Memory B cell (primary cell): ENCODE data around the gene TTLL11.

Experiments used
- ATAC-seq: fragments of 150-1000 bp; cut with Tn5 transposase; 2 replicates; pipeline ENCODE4 v1.10.0; 2021; ENCODE audit warnings: low read depth, mild to moderate bottlenecking, moderate library complexity
- DNase-seq, 2 donors: peaks; one replicate each; pipeline ENCODE4 v3.0.0; 2022; ENCODE audit warnings: low spot score in 2 of 2
- H3K27ac Mint-ChIP-seq: one replicate; pipeline ENCODE4 v1.8.0; 2022; ENCODE audit warnings: mild to moderate bottlenecking, moderate library complexity, mixed read lengths
- H3K27me3 Mint-ChIP-seq: one replicate; pipeline ENCODE4 v1.8.0; 2022; ENCODE audit warnings: mixed read lengths
- H3K36me3 Mint-ChIP-seq: one replicate; pipeline ENCODE4 v1.8.0; 2022; ENCODE audit warnings: mild to moderate bottlenecking, mixed read lengths
- H3K4me1 Mint-ChIP-seq: one replicate; pipeline ENCODE4 v1.8.0; 2022; ENCODE audit warnings: mixed read lengths
- H3K4me3 Mint-ChIP-seq: one replicate; pipeline ENCODE4 v1.8.0; 2022; ENCODE audit warnings: mild to moderate bottlenecking, moderate library complexity, mixed read lengths
- H3K9me3 Mint-ChIP-seq: one replicate; pipeline ENCODE4 v1.8.0; 2022; ENCODE audit warnings: mixed read lengths

Gene TTLL11

DNA sequence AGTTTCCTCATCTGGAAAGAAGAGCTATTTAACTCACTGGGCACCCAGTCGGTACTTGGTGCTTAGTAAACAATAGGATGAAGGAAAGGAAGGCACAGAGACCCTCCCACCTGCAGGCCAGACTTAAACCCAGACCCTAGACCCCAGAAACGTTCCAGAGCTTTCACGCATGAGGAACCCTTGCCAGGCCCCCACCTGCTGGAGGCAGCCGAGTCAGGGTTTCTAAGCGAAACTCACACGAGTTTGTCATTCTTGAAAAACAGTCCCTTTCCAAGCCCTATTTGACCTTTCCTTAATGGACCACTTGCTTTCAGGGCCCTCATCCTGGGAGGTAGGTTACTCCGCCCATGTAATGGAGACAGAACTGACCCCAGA, 35.8 kb upstream of the TTLL11 start:
- H3K27ac Mint-ChIP-seq = no peak overlapping the region
- H3K9me3 Mint-ChIP-seq = no peaks in the 10 kb centered on the region
- ATAC-seq (no peak), DNase-seq (no peak)
- H3K36me3 Mint-ChIP-seq = peaks cover 2% of the 10 kb centered on the region
- peaks cover 8% of the 10 kb centered on the region for H3K4me1 Mint-ChIP-seq
- H3K27me3 Mint-ChIP-seq = peaks cover 37% of the 10 kb centered on the region
- H3K4me3 Mint-ChIP-seq = no peak overlapping the region

DNA sequence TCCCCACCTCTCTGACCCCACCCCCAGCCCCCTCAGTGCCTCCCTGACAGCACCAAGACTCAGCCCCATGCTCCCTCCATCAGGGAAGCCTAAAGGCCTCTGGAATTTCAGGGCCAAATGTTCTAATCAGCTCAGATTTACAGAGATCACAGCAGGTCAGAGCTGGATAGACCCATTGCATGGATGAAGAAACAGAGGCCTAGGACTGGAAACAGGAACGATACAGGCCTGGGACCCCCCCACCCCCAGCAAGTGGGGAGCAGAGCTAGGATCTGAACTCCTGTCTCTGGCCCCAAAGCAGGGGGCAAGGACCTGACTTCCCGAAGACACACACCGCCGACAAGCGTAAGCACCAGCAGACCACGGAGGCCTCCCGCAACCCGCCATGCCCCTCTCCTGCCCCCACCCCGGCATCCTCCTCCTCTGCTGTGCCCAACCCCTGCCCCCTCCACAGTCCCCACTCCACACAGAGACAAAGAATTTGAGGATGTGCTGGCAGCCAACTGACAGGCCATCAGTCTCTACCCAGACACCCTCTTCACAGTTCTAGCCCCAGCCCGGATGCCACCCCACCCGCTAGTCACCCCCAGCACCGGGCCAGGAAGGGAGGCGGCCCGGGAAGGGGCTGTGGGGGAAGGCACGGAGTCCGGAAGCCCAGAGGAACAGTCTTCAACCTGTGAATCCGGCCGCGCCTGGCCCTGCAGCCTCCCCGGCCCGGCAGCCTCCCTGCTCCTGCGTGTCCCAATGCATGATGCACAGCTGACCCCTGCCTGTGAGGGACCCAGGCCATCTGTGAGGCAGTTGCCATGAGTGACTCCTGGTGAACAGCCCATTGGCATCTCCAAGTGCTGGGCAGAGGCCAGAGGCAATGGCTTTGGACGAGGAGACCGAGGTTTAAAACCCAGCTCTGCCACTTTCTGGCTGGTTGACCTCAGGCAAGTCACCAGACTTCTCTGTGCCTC, 35.2 kb upstream of the TTLL11 start:
- ATAC-seq (no peak), DNase-seq (no peak)

DNA sequence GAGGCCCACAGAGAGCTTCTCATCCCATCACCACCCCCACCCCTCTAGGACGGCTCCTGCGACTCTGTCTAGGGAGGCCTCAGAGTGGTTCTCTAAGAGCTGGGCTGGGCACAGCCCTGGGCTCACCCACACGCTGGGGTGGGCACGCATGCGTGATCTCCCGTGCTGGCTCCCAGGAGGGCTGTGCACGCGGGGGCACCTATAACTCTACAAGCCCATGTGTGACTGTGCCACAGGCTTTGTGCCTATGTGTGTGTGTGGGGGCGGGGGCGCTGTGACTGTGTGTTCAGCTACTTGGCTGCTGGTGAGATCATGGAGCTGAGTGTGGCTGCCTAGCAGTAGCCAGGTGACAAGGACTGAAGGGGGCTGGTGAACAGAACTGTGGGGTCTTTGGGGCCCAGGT, 34.3 kb upstream of the TTLL11 start:
- H3K4me3 Mint-ChIP-seq = no peak overlapping the region
- peaks cover 2% of the 10 kb centered on the region for H3K36me3 Mint-ChIP-seq
- H3K27ac Mint-ChIP-seq = no peak overlapping the region
- peaks cover 37% of the 10 kb centered on the region for H3K27me3 Mint-ChIP-seq
- no peak for DNase-seq
- no peak for ATAC-seq
- H3K9me3 Mint-ChIP-seq = no peaks in the 10 kb centered on the region
- peaks cover 10% of the 10 kb centered on the region for H3K4me1 Mint-ChIP-seq

More for the DNA sequence above, 35.2 kb upstream of the TTLL11 start:
- no peak overlapping the region for H3K27ac Mint-ChIP-seq
- peaks cover 2% of the 10 kb centered on the region for H3K36me3 Mint-ChIP-seq
- H3K4me3 Mint-ChIP-seq = no peak overlapping the region
- H3K9me3 Mint-ChIP-seq = no peaks in the 10 kb centered on the region
- peaks cover 10% of the 10 kb centered on the region for H3K4me1 Mint-ChIP-seq
- H3K27me3 Mint-ChIP-seq = peaks cover 39% of the 10 kb centered on the region

DNA sequence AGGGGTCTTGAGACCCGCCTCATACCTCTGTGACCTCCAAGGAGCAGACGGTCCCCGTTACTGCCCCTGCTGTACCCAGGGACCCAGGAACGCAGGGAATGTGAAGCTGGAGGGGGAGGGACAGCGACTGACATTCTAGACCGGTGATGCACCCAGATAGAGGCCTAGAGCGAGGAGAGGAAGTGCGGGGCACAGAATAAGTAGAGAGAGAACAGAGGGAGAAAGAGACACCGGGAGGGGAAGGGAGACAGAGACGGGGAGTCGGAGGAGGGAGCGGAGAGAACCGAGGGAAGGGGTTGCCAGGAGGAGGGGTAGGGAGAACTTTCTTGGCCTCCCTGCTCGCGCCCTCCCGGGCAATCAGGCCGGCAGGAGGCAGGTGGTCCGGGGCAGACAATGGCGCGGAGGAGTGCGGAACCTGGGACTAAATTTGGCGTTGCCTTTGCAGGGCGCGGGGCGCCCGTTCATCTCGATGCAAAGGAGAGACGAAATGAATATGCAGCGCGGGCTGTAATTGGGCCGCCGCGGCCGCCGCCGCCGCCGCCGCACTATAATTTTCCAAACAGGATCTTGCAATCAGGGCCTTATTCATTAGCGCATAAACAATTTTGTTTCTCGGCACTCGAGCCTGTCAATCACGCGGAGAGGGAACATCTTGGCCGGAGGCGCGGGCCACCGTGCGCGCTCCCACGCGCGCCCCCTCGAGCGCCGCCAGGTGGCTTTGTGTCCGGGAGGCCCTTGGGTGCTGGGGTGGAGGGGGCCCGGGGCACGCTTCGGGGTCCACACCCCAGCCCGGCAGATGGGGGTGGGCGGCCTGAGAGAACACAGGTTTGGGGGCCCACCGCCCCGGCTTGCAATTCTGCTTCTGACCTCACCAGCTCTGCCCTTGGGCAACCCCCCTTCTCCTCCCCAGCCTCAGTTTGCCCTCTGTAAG, 33.5 kb upstream of the TTLL11 start:
- peaks cover 10% of the 10 kb centered on the region for H3K4me1 Mint-ChIP-seq
- peak overlapping the region; percentile 62 for H3K4me3 Mint-ChIP-seq
- H3K9me3 Mint-ChIP-seq = no peaks in the 10 kb centered on the region
- DNase-seq (no peak), ATAC-seq (no peak)
- H3K36me3 Mint-ChIP-seq = peaks cover 2% of the 10 kb centered on the region
- peak overlapping the region; percentile 32 for H3K27ac Mint-ChIP-seq
- peaks cover 37% of the 10 kb centered on the region for H3K27me3 Mint-ChIP-seq

DNA sequence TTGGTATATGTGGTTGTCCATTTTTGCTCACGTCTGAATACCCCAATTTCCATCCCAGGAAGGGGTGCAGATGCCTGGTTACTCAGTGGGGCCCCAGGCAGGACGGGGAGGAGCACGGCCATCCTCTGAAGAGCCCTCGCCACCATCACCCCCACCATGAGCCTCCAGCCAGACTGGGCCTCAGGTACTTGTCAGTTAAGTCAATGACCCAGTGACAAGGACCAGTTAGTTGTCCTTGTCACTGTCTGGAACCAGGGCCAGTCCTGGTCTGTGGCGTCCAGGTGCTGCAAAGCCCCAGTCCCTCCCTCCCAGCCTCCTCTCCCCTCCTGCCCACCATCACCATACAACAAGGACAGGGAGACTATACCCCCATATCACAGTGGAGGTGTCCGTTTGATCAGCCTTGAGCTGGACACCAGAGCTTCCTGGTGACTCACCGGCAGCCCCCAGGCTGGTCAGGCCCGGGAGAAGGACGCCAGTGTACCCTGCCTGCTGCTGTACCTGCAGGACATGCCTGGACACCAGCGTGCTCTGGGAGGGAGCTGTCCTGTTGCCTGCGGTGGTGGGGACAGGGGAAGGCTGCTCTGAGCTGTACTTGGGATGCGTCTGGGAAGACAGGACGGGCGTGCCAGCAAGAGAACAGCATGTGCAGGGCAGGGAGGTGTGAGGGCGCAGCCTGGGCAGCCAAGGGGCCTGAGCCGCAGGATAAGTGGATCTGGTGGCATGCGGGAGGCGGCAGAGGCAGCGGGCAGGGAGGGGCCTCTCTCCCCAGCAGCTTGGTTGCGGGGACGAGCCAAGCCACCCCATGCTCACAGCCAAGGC, 32.6 kb upstream of the TTLL11 start:
- Mint-ChIP-seq H3K27me3 (peaks cover 32% of the 10 kb centered on the region), H3K4me1 (peaks cover 10% of the 10 kb centered on the region), H3K9me3 (no peaks in the 10 kb centered on the region), H3K36me3 (peaks cover 2% of the 10 kb centered on the region), H3K4me3 (peak overlapping the region; percentile 62), H3K27ac (peak overlapping the region; percentile 32)
- ATAC-seq = peak; percentile 6
- DNase-seq = no peak

DNA sequence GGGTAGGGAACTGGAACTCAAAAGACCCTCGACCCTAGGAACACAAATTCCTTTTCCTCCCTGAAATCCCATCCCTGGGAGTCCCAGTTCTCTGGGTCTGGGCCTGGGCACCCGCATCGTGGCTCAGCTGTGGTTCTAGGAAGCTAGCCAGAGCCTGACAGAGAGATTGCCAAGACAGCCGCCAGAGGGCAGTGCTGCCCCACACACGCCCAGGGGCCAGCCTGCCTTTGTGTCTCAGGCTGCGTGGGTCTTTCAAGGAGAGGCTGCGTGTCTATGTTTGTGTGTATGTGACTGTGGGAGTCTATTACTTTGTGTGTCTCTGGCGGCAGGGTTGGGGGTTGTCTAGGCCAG, 32.0 kb upstream of the TTLL11 start:
- no peaks in the 10 kb centered on the region for H3K9me3 Mint-ChIP-seq

DNA sequence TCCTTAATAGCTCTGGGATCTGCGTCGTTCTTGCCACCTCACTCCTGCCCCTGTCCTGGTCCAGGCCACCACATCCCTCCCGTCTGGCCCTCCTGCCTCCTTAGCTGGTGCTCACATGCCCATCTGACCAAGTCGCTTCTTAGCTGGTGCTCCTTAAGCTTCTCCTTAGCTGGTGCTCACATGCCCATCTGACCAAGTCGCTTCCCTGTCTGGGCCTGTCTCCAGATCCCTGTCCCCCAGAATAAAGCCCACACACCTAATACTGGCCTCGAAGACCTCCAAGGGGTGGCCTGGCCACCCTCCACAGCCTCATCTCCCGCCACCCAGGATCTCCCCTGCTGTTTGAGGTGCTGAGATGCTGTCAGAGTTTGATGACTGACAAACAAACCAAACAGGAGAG, 31.4 kb upstream of the TTLL11 start:
- Mint-ChIP-seq H3K36me3 (peaks cover 2% of the 10 kb centered on the region), H3K4me1 (peaks cover 10% of the 10 kb centered on the region), H3K9me3 (no peaks in the 10 kb centered on the region), H3K27ac (no peak overlapping the region), H3K27me3 (peaks cover 27% of the 10 kb centered on the region), H3K4me3 (no peak overlapping the region)
- no peak for DNase-seq
- ATAC-seq = no peak

More for the DNA sequence above, 32.0 kb upstream of the TTLL11 start:
- peak; percentile 82 to 83 for DNase-seq
- Mint-ChIP-seq H3K4me3 (peak overlapping the region; percentile 25), H3K27ac (no peak overlapping the region), H3K4me1 (peaks cover 10% of the 10 kb centered on the region), H3K27me3 (peaks cover 30% of the 10 kb centered on the region), H3K36me3 (peaks cover 2% of the 10 kb centered on the region)
- ATAC-seq = peak; percentile 89

DNA sequence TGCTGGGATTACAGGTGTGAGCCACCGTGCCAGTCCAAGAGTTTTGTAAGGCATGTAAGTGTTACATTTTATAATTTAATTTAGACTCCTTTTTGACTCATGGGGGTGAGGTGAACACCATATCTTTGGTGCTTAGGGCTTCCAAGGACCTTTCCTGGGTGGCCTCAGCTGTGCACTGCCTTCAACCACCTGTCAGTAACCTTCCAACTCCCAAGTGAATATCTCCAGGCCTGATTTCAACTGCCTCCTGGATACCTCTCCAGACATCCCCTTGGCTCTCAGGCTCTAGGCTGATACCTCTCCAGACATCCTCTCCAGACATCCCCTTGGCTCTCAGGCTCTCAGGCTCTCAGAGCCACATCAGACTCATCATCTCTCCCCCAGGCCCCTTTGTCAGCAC, 30.9 kb upstream of the TTLL11 start:
- no peak overlapping the region for H3K4me3 Mint-ChIP-seq
- DNase-seq (no peak), ATAC-seq (no peak)
- peaks cover 27% of the 10 kb centered on the region for H3K27me3 Mint-ChIP-seq
- H3K9me3 Mint-ChIP-seq = no peaks in the 10 kb centered on the region
- peaks cover 10% of the 10 kb centered on the region for H3K4me1 Mint-ChIP-seq
- H3K27ac Mint-ChIP-seq = no peak overlapping the region
- H3K36me3 Mint-ChIP-seq = peaks cover 2% of the 10 kb centered on the region

DNA sequence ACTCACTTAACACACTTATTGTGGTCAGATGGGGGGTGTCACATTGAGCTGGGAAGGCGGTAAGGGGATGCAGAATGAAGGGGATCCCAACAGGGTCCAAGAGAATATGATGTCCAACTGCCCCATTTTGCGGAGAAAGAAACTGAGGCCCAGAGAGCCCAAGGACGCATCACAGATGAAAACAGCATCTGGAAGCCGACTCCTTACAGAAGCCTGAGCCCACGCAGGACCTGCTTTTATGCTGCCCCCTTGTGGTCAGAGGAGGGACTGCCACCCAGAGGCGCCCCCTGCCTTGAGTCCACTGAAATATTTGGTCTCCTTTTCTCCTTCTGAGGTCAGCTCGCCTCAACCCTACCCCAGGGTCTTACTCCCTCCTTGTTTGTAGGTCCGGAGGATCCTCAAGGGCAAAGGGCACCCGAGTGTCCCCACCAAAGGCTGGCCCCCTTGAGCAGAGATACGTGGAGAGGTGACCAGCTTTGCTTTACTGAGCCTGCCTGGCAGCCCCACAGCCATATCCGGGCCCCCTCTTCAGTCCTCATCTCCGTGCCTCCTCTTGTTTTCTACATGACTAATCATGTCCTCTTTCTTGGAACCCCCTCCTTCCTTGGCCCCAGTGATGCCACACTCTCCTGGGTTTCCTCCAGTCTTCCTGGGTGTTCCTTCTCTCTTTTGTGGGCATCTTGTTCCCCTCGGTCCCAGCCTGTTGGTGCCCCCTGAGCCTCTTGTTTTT, 30.0 kb upstream of the TTLL11 start:
- DNase-seq (peak; percentile 66 to 77), ATAC-seq (peak; percentile 47)
- peaks cover 10% of the 10 kb centered on the region for H3K4me1 Mint-ChIP-seq
- H3K27me3 Mint-ChIP-seq = peaks cover 27% of the 10 kb centered on the region
- H3K4me3 Mint-ChIP-seq = no peak overlapping the region
- no peaks in the 10 kb centered on the region for H3K9me3 Mint-ChIP-seq
- no peak overlapping the region for H3K27ac Mint-ChIP-seq
- peaks cover 2% of the 10 kb centered on the region for H3K36me3 Mint-ChIP-seq

DNA sequence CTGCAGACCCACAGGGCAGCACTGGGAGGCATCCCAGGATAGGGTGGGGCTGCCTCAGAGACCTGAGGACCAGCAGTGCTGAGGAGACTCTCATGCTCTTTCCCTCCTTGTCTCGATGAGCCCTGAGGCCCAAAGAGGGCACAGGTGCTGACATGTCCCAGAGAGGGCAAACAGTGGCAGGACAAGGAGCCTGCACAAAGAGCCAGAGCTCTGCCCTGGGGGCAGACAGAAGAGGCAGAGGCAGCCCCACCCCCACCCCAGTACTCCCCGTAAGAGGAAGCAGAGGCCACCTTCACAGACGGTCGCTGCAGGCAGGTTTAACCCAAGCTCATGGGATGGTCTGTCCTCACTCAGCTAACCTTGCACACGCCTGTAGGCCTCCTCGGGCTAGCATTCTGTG, 29.4 kb upstream of the TTLL11 start:
- Mint-ChIP-seq H3K9me3 (no peaks in the 10 kb centered on the region), H3K4me3 (no peak overlapping the region), H3K36me3 (peaks cover 2% of the 10 kb centered on the region), H3K27ac (no peak overlapping the region), H3K27me3 (peaks cover 26% of the 10 kb centered on the region), H3K4me1 (peaks cover 10% of the 10 kb centered on the region)
- ATAC-seq (no peak), DNase-seq (no peak)

DNA sequence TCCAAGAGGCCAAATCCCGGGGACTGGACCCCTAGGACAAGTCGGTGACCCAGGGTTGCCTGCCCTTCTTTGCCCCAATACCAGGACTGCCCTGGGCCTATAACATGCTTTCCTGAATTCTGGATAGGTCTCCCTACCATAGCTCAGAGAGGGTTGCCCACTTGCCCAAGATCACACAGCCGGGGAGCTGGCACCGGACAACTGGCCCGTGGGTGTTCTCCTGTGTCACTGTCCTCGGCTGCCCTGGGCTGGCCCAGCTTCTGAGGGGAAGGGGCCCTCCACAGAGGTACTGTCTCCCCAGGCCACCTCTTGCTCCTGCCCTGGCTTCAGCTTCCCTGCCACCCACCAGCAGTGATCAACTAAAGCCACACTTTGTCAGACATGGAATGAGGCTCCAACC, 28.8 kb upstream of the TTLL11 start:
- no peak overlapping the region for H3K4me3 Mint-ChIP-seq
- peaks cover 10% of the 10 kb centered on the region for H3K4me1 Mint-ChIP-seq
- peaks cover 24% of the 10 kb centered on the region for H3K27me3 Mint-ChIP-seq
- H3K36me3 Mint-ChIP-seq = peaks cover 2% of the 10 kb centered on the region
- no peak overlapping the region for H3K27ac Mint-ChIP-seq
- ATAC-seq (no peak), DNase-seq (no peak)
- no peaks in the 10 kb centered on the region for H3K9me3 Mint-ChIP-seq

DNA sequence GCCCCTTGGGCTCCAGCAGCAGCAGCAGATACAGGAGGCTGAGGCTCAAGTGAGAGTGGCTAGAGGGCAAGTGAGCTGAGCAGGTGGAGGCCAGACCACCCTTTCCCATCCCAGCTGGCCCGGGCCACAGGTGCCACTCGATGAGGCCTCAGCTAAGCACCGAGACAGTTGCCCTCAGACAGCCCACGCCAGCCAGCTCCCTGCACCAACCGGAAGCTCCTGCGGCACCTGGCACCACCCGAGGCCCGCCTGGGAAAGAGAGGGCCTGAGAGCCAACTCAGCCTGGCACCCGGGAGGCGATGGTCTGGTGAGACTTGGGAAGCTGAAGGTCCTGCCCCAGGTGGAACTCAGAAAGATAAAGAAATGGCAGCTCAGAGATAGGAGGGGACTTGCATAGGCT, 28.3 kb upstream of the TTLL11 start:
- Mint-ChIP-seq H3K4me1 (peaks cover 9% of the 10 kb centered on the region), H3K27ac (no peak overlapping the region)

More for the DNA sequence above, 28.3 kb upstream of the TTLL11 start:
- Mint-ChIP-seq H3K9me3 (no peaks in the 10 kb centered on the region), H3K27me3 (peaks cover 23% of the 10 kb centered on the region), H3K4me3 (no peak overlapping the region), H3K36me3 (peaks cover 2% of the 10 kb centered on the region)
- DNase-seq (no peak), ATAC-seq (no peak)
